Iris pigment epithelial cell (primary cell): ENCODE results near the gene WNT10A.

Source experiments
- DNase-seq: peaks from one replicate; pipeline ENCODE4 v3.0.0-alpha.2; 2011; ENCODE audit warnings: low read depth

Gene WNT10A

GRCh38 chr2:218877331-218877730, 3.3 kb upstream of the WNT10A start:
- DNase-seq: no peak

DNA sequence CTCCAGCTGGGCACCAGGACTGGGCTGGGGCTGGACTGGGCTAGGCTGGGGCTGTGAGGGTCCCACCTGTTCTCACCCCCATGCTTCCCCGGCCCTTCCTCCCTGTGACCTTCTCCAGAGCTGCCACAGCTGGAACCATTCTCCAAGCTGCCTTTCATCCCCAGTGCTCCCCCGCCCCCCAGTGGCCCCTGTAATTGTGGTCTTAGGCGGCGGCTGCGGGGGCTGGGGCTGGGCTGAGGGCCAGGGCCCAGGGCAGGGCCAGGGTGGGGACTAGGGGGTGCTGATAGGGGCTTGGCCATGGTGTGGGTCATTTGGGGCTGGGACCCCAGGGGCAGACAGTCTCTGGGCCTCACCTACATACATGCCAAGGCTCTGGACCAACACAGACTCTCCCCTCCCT, 2.8 kb upstream of the WNT10A start:
- DNase-seq: no peak

GRCh38 chr2:218878486-218878885, 2.2 kb upstream of the WNT10A start:
- no peak for DNase-seq

DNA sequence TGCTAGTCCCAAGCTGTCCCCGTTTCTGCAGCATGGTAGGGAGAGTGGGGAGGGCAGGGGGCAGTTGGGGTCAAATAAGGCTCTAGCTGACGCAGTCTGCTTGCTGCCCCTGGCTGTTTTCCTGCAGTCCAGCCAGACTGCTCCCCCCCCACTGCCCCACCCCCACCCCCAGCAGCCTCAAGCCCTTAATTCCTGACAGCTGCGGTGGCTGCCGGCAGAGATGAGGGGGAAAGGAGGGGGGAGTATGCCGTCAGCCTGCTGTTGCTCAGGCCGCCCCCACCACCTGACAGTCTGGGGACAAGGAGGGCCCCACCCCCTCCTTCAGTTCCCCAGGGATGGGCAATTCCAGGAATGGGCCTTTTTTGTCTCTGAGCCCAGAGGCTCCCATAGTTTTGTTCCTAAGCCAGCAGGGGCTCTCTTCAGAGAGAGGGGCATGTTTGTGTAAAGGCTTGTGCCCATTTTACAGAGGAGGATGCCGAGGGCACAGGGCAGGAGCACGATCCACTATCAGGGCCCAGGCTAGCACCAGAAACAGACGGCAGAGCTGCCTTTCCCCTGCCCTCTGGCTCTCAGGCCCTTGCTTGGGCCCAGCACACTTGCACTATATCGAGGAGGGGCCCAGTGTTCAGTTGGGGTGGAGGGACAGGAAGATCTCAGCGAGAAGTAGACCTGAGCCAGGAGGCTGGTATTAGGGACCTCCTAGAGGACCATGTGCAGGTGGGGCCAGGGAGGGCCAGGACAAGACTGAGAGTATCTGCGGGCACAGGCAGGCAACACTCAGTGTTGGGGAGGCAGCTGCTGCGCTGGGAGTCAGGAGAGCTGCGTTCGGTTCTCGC, 1.5 kb upstream of the WNT10A start:
- DNase-seq: no peak

DNA sequence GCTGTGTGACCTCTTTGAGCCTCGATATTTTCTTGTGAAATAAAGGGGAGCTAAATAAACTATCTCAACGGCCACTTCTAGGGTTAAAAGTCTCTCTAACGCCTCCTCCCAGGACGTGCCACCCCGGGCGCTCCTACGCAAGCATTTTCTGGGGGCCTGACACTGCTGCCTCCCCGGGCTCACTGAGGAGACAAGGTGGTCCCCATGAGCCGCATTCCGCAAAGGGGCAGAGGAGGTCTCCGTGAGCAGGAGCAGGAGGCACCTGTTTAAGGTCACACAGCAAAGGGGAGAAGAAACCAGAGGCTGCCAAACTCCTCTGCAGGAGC, 913 bp upstream of the WNT10A start:
- no peak for DNase-seq

DNA sequence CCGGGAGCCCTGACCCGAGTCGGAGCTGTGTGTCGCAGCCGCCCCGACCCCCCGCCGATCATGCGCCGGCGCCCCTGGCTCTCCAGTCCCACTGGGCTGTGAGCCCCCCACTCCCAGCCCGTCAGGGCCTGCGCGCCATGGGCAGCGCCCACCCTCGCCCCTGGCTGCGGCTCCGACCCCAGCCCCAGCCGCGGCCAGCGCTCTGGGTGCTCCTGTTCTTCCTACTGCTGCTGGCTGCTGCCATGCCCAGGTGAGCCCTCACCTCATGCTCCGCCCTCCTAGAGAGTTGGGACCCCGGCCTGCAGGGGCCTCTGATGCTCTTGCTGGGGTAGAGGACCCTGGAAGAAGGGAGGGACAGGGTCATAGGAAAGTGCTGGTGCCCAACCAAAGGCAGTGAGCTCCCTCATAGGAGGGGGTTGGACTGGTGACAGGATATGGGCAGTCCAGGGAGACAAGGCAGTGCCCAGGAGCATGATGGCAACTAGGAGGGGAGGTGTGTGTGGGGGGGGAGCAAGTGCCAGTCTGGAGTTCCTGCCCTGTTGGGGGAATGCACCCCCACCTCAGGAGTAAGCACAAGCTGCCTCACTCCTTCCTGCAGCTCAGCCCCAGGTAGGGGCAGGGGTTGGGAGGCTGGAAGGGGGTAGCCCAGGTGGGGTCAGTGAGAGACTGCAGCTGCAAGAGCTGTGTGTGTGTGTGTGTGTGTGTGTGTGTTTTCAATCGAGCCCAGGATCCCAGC, 375 bp downstream of the WNT10A start:
- DNase-seq: no peak

- DNase-seq: no peak
These were observed 1.2 kb downstream of the WNT10A start for GRCh38 chr2:218881744-218882460.

DNA sequence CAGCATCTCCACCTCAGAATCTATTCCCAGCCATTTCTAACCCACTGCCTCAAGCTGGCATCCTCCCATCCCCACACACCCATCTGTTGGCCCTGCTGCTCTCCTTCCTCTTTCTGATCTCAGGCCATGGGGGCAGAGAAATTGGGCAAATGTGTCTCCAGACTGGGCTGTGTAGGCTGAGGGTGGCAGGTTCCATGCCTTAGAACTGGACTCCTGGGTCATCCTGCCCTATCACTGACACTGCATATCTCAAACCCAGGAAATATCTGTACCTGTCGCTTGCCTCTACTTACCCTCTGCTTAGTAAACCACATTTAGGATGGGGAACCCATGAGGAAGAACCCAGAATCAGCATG, 1.8 kb downstream of the WNT10A start:
- no peak for DNase-seq

GRCh38 chr2:218882866-218883366, 2.3 kb downstream of the WNT10A start:
- no peak for DNase-seq

DNA sequence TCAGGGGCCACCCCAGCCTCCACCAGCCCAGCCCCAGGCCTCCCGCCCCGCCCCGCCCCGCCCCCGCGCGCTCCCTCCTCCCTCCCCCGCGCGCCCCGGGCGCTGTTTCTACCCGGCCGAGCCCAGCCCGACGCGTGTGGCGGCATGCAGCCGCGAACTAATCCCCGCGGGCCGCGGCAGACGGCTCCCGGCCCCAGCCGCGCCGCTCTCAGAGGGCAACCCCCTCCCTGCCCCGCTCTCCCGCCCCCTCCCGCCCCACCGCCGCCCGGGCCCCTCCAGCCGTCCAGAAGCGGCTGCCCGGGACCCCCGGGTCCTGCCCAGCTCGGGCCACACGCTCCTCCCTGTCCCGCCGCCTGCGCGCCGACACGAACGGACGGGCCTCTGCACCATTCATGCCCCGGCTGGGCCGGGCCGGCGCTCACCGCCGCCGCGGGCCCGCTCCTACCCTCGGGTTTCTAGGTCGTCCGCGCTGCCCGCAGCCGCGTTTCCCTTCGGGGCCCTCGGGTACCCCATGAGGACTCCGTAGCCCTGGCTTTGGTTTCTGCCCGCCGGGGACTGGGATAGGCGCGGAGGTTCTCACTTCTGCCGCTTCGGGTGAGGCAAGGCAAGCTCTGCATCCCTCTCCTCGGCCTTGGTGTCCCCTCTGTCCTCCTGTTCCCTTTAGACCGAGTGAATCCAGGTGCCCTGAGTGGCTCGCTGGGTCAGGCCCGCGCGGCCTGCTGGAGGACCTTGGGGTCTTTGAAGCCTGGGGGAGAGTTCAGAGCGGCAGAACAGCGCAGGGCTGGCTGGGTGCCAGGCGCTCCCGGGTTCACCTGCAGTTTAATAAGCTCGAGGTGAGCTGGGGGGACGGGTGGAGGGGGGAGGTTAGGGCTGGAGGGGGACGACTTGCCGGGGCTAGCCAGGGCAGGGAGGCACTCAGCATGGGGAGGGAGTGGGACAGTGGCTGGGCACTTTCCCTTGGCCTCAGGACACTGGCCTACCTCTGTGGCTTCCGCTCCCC, 3.1 kb downstream of the WNT10A start:
- DNase-seq: peak; percentile 16

GRCh38 chr2:218884519-218884918, 3.9 kb downstream of the WNT10A start:
- no peak for DNase-seq

DNA sequence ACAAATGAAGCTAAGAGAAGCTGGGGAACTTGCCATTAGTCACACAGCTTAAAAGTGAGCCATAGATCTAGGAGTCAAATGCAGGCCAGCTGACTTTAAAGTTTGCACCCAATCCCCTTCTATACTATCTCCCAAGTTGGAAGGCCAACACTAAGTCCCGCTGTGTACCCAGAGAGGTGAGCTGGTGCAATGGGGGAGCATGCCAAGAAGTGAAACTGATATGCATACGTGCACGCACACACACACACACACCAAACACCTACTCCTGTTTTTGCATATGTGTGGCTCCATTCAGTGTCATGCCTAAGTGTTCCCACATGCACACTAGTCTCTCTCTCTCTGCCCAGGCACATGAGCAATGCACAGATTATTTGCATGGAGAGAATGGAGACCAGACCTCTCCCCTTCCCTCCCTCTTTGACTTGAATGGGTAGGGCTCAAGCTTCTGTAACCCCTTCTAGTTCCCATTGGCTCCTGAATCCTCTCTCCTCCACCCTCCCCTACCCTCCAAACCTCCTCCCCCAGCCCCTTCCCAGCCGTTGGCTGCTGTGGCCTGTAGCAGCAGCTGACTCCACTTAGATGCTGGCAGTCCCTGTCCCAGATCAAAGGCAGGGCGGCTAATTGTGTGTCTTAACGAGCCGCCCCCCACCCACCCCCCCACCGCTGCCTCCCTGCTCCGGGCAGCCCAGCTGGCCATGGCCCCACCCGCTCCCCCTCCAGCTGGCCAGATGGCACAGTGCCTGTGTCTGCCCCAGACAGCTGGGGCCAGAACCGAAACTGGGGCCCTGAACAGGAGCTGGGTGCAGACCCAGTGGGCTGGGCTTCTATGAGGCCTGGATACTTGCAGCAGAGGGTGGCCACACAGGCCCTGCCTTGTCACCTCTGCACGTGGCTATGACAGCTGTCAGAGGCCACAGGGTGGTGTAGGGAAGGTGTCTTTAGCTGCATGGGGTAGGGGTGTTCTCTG, 5.6 kb downstream of the WNT10A start:
- DNase-seq: no peak

DNA sequence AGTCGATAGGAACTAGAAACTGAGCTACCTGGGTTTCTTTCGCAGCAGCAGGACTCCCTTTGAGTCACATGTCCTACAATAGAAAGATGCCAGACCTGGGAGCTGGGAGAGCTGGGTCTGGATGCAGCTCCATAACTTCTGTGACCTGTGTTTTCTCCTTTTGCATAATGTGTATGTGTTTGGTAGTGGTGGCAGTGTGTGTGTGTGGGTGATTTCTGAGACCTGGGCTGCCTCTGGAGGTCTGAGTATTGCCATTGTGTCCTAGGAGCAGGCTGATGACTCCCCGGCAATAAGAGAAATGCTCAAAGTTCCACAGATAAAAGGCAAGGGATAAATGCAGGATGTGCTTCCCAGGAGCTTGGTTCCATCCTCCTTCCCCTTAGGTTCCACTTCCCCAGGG, 6.4 kb downstream of the WNT10A start:
- no peak for DNase-seq

- no peak for DNase-seq
These were observed 7.7 kb downstream of the WNT10A start for GRCh38 chr2:218888341-218888740.

DNA sequence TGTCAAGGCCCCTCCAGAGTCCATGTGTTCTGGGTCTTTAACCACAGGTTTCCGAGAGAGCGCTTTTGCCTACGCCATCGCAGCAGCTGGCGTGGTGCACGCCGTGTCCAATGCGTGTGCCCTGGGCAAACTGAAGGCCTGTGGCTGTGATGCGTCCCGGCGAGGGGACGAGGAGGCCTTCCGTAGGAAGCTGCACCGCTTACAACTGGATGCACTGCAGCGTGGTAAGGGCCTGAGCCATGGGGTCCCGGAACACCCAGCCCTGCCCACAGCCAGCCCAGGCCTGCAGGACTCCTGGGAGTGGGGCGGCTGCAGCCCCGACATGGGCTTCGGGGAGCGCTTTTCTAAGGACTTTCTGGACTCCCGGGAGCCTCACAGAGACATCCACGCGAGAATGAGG, 9.3 kb downstream of the WNT10A start:
- no peak for DNase-seq

DNA sequence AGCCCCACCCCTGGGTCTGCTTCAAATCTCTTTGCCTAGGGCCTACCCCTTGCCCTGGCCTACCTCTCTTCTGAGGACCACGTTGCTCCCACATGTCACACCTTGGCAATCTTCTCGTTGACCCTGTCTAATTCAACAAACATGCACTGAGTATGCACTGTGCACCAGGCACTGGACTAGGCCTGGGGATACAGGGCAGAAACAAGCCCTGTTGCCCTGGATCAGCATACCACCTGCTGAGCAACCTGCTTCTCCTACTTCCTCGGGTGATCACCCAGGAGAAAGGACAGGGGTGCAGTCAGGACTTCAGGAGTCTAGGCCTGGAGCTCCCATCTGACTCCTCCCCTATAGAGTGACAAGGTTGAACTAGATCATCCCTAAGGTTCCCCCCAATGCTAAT, 9.7 kb downstream of the WNT10A start:
- no peak for DNase-seq

DNA sequence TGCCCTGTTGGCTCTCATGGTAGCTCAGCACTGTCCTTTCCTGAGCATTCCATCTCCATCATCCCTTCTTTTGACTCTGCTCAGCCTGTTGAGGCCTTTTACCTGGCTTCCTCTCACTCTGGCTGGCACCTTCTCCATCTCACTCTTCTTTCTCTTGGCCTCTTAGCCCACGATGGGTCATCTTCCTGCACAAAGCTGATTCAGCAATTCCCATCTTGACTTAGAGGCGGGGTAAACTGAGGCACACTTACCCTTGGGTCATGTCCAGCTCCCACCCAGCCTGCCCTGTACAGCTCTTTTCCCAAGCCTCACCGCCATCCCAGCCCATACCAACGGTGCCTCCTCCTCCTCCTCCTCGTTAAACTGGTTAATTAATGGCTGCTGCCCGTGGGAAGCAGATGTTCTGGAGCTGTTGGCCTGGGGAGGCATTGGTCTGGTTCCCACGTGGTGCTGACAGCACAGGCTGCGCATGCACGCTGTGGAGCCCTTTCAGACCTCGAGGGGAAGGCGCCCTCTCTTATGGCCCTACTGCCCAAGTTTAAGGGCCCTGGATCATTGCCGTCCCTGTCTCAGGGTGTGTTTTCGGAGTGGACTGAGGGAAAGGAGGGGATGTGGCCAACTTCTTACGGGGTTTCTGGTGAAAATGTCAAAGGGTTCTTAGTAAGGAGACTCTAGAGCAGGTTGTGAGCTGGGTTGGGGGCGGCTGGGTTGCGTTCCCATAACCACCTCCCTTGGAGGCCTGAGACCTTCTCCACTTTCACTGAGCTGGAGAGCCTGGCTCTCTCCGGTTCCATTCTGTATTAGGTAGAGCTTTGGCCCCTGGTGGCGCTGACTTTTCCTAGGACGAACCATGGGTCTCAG, 10.9 kb downstream of the WNT10A start:
- no peak for DNase-seq

DNA sequence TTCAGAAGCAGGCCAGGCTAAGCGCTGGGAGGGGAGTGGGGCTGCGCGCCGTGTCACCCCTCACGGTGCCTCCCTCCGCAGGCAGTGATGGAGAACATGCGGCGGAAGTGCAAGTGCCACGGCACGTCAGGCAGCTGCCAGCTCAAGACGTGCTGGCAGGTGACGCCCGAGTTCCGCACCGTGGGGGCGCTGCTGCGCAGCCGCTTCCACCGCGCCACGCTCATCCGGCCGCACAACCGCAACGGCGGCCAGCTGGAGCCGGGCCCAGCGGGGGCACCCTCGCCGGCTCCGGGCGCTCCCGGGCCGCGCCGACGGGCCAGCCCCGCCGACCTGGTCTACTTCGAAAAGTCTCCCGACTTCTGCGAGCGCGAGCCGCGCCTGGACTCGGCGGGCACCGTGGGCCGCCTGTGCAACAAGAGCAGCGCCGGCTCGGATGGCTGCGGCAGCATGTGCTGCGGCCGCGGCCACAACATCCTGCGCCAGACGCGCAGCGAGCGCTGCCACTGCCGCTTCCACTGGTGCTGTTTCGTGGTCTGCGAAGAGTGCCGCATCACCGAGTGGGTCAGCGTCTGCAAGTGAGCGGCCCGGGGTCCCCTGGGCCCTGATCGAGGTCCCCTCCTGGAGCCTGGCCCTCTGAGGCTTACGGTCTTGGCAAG, 12.2 kb downstream of the WNT10A start:
- peak; percentile 47 for DNase-seq
